ENCODE measurements around the gene LMCD1. TPM values are rescaled to one million over a fixed set of nuclear protein-coding genes. Genes with fewer than 3 reads are reported as not detected.
A peak's percentile ranks its signal among the peaks of the same experiment; 100 is the strongest.

Gene LMCD1
- total and polyA plus RNA-seq, 2 of the 8 experiments (the other 6 are each of a cell fraction or from before 2014, with no cell fraction given): 12.3 to 26.5 TPM

DNA sequence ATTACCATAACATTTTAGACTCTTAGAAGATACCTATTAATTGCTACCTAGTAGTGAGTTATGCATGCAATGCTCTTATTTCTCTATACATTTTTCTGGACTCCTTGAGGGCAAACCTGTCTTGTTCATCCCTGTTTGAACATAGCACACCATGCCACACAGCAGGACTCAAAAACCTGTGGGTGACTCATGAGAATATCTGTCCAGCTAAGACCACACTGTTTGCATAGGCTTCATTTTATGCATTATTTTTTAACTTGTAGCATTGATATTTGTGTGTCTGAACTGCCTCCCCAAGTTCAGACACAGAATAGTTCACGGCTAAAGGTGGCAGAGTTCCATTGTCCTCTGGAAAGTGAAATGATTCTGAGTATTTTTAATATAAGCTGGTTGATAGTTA, 1.8 kb downstream of the LMCD1 start:
- Histone ChIP-seq H2BK12ac (ENCODE audit: low read depth, low read length) (0 out of 2 replicates have a peak overlapping the region, but pooled peaks have one; percentile 29), H3K4ac (replicated peaks; ENCODE audit: insufficient read length, low read depth, low read length) (no peak overlapping the region), H3K23ac (ENCODE audit: insufficient read length) (no peak overlapping the region), H2BK20ac (ENCODE audit: low read length) (no peak overlapping the region), H2BK120ac (replicated peaks; ENCODE audit: low read depth, low read length) (no peak overlapping the region), H3K23me2 (ENCODE audit: low read depth, low read length) (no peaks in the 10 kb centered on the region), H3K4me2 (ENCODE audit: insufficient read depth in 1 of 2, low read depth in 2 of 2, low read length in 2 of 2) (peak overlapping the region in 1 of 2 experiments; percentile 61; a peak in 1 of 4 replicates), H3K18ac (ENCODE audit: extremely low read depth, low read length) (no peak overlapping the region), H3K36me3 (ENCODE audit: control insufficient read depth in 2 of 4, insufficient read depth in 4 of 4, low read length in 3 of 4) (peaks cover 0 to 4% (median 0%) of the 10 kb centered on the region in 4 experiments; a peak in 1 of 8 replicates), H4K20me1 (replicated peaks in 1 of 2; ENCODE audit: control insufficient read depth in 1 of 2, insufficient read depth in 2 of 2, low read length in 2 of 2) (no peaks in the 10 kb centered on the region), H3K56ac (replicated peaks; ENCODE audit: insufficient read length, low read depth, low read length) (no peak overlapping the region), H3K79me1 (ENCODE audit: low read depth, low read length) (no peaks in the 10 kb centered on the region), H3K27me3 (replicated peaks in 1 of 4; ENCODE audit: control insufficient read depth in 3 of 4, extremely low read depth in 1 of 4, insufficient read depth in 3 of 4, low read length in 3 of 4) (no peaks in the 10 kb centered on the region), H3K27ac (ENCODE audit: low read depth, low read length) (no peak overlapping the region), H2AFZ (ENCODE audit: low read length) (no peak overlapping the region), H4K5ac (ENCODE audit: insufficient read length, low read depth, low read length) (no peak overlapping the region), H3K9me3 (ENCODE audit: insufficient read depth in 2 of 2, low read depth in 1 of 2, low read length in 1 of 2) (no peaks in the 10 kb centered on the region), H2BK5ac (ENCODE audit: low read depth, low read length) (no peak overlapping the region), H3K4me3 (ENCODE audit: extremely low read depth in 1 of 4, insufficient read depth in 2 of 4, low read depth in 3 of 4, low read length in 4 of 4) (no peak overlapping the region), H3K79me2 (ENCODE audit: control insufficient read depth in 1 of 2, insufficient read depth in 2 of 2, low read length in 2 of 2) (peaks cover 0 to 4% of the 10 kb centered on the region in 2 experiments; a peak in 2 of 4 replicates), H3K14ac (ENCODE audit: insufficient read length) (no peak overlapping the region), H4K91ac (replicated peaks; ENCODE audit: insufficient read length, low read length) (no peak overlapping the region), H3K4me1 (replicated peaks in 1 of 4; ENCODE audit: control insufficient read depth in 3 of 4, insufficient read depth in 4 of 4, low read length in 3 of 4) (peaks cover 2 to 24% (median 15%) of the 10 kb centered on the region in 4 experiments; a peak in 6 of 7 replicates), H2BK15ac (ENCODE audit: low read length) (no peak overlapping the region), H4K8ac (ENCODE audit: extremely low read depth, insufficient read depth, low read length) (no peak overlapping the region), H2AK5ac (ENCODE audit: low read depth, low read length) (no peak overlapping the region), H3K9ac (replicated peaks in 1 of 4; ENCODE audit: extremely low read depth in 1 of 4, low read depth in 3 of 4, low read length in 3 of 4) (no peak overlapping the region)
- FAIRE-seq (no peak), DNase-seq (ENCODE audit: low read depth in 1 of 2, low spot score in 2 of 2) (no peak)
- POLR2A ChIA-PET (ENCODE audit: partially characterized antibody): interaction anchor here (1.0 to 1.4 kb wide), 2 partner anchors 8 to 10 kb away, joined by 3 read pairs; no protein-coding TSS in a partner anchor
- WGBS, 2 experiments (ENCODE audit: extremely low coverage in 1 of 2, insufficient coverage in 1 of 2, insufficient read length in 1 of 2, insufficient replicate concordance in 2 of 2, low coverage in 1 of 2, low lambda C conversion rate in 2 of 2, missing lambda C conversion rate in 1 of 2): 100% methylated on average over 1 of the region's 1 CpG; no CpG with 5 or more reads in 1 of the 2 experiments
- CTCF ChIA-PET (ENCODE audit: partially characterized antibody): interaction anchor here (0.7 to 2.5 kb wide), 8 partner anchors 19 to 122 kb away, joined by 3 to 9 read pairs (median 3); no protein-coding TSS in a partner anchor
- no peak for TF ChIP-seq CBX5 (IDR thresholded peaks at IDR 0.05; ENCODE audit: low read depth, low read length)
- no peak for TF ChIP-seq GABPA (IDR thresholded peaks at IDR 0.05; ENCODE audit: borderline replicate concordance, insufficient read depth, low read length)
- no peak for TF ChIP-seq POU5F1 (IDR thresholded peaks at IDR 0.05; ENCODE audit: low read depth, low read length)
- TF ChIP-seq ASH2L (IDR thresholded peaks at IDR 0.05; ENCODE audit: low read length): no peak
- no peak for TF ChIP-seq EZH2 (IDR thresholded peaks at IDR 0.05; ENCODE audit: low read depth, low read length, severe bottlenecking)
- no peak for TF ChIP-seq RAD21 (IDR thresholded peaks at IDR 0.05 in 1 of 2, conservative IDR thresholded peaks at IDR 0.05 in 1 of 2; ENCODE audit: low read depth in 2 of 2, low read length in 2 of 2)
- TF ChIP-seq BACH1 (IDR thresholded peaks at IDR 0.05; ENCODE audit: low read length): no peak
- no peak for TF ChIP-seq POLR2AphosphoS5 (IDR thresholded peaks at IDR 0.05; ENCODE audit: low read depth, low read length)
- no peak for TF ChIP-seq YY1 (IDR thresholded peaks at IDR 0.05; ENCODE audit: low read depth, low read length)
- TF ChIP-seq, protein P1, sequence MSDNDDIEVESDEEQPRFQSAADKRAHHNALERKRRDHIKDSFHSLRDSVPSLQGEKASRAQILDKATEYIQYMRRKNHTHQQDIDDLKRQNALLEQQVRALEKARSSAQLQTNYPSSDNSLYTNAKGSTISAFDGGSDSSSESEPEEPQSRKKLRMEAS (IDR thresholded peaks at IDR 0.05): no peak
- TF ChIP-seq SAP30 (IDR thresholded peaks at IDR 0.05; ENCODE audit: insufficient read depth, insufficient replicate concordance, low read length): no peak
- no peak for TF ChIP-seq POLR2A (IDR thresholded peaks at IDR 0.05; ENCODE audit: control extremely low read depth in 1 of 2, low read depth in 2 of 2, low read length in 2 of 2)
- no peak for TF ChIP-seq HDAC2 (IDR thresholded peaks at IDR 0.05; ENCODE audit: borderline replicate concordance in 1 of 2, low read depth in 2 of 2, low read length in 2 of 2)
- TF ChIP-seq SIX5 (IDR thresholded peaks at IDR 0.05; ENCODE audit: low read depth, low read length): no peak

Measured in H1 (cell line).